Stimulated activated CD8-positive, alpha-beta memory T cell treated with anti-CD3 and anti-CD28 coated beads, Interleukin-15, amount 100 ng/mL, for 48 hours (primary cell): ENCODE data around the gene MED14.
"Not testable (repeated sequence)": the region's sequence is repeated elsewhere in the genome, so short reads cannot be mapped to it uniquely, and the experiment has no call there.

Source experiments
- DNase-seq, 2 donors: peaks; one replicate each; pipeline ENCODE4 v3.0.0-alpha.2; 2020; ENCODE audit warnings: low read depth in 2 of 2

The MED14 gene

GRCh38 chrX:40735325-40736169, at the start of gene MED14:
Gene MED14, minus strand, starts transcription at chrX:40735542. Its CDS starts 130 bp downstream, at chrX:40735412.
- peak; percentile 88 to 94 for DNase-seq

GRCh38 chrX:40784516-40785151, 49.3 kb upstream of the MED14 start:
- no peak for DNase-seq

GRCh38 chrX:40782644-40783259, 47.4 kb upstream of the MED14 start:
- DNase-seq = not testable (repeated sequence)

GRCh38 chrX:40780951-40781350, 45.6 kb upstream of the MED14 start:
- DNase-seq = no peak

GRCh38 chrX:40780082-40780481, 44.7 kb upstream of the MED14 start:
- DNase-seq = no peak

GRCh38 chrX:40778861-40779575, 43.7 kb upstream of the MED14 start:
- no peak for DNase-seq

GRCh38 chrX:40773809-40774208, 38.5 kb upstream of the MED14 start:
- no peak for DNase-seq

GRCh38 chrX:40773188-40773587, 37.8 kb upstream of the MED14 start:
- DNase-seq = no peak

GRCh38 chrX:40772290-40772689, 36.9 kb upstream of the MED14 start:
- no peak for DNase-seq

- DNase-seq = no peak
Observed at GRCh38 chrX:40761762-40762161, 26.4 kb upstream of the MED14 start.

GRCh38 chrX:40759374-40759773, 24.0 kb upstream of the MED14 start:
- DNase-seq = no peak

GRCh38 chrX:40757058-40757457, 21.7 kb upstream of the MED14 start:
- no peak for DNase-seq

- DNase-seq = no peak
Observed at GRCh38 chrX:40755291-40756249, 20.2 kb upstream of the MED14 start.

- no peak for DNase-seq
Observed at GRCh38 chrX:40749681-40750494, 14.5 kb upstream of the MED14 start.

- DNase-seq = no peak
Observed at GRCh38 chrX:40748977-40749376, 13.6 kb upstream of the MED14 start.

- no peak for DNase-seq
Observed at GRCh38 chrX:40746521-40746920, 11.2 kb upstream of the MED14 start.

GRCh38 chrX:40736170-40736505, 796 bp upstream of the MED14 start:
- DNase-seq = no peak

GRCh38 chrX:40734971-40735324, 394 bp downstream of the MED14 start:
- peak in 1 of 2 donors; percentile 1 for DNase-seq

- DNase-seq = no peak
Observed at GRCh38 chrX:40733706-40734105, 1.6 kb downstream of the MED14 start.

- not testable (repeated sequence) for DNase-seq
Observed at GRCh38 chrX:40732499-40732898, 2.8 kb downstream of the MED14 start.
